Activated naive CD8-positive, alpha-beta T cell treated with anti-CD3 and anti-CD28 coated beads for 36 hours (primary cell): ENCODE results near the gene BMERB1. TPM values are rescaled to one million over a fixed set of nuclear protein-coding genes. Genes with fewer than 3 reads are reported as not detected.

ENCODE experiments used
- DNase-seq: peaks from one replicate; pipeline ENCODE4 v3.0.0; 2021
- H3K27ac Mint-ChIP-seq: one replicate; pipeline ENCODE4 v1.8.0; 2022; ENCODE audit warnings: mild to moderate bottlenecking, moderate library complexity, mixed read lengths
- H3K27me3 Mint-ChIP-seq: one replicate; pipeline ENCODE4 v1.8.0; 2022; ENCODE audit warnings: mild to moderate bottlenecking, mixed read lengths
- H3K36me3 Mint-ChIP-seq: one replicate; pipeline ENCODE4 v1.8.0; 2021; ENCODE audit warnings: mild to moderate bottlenecking, mixed read lengths
- H3K4me1 Mint-ChIP-seq: one replicate; pipeline ENCODE4 v1.8.0; 2021; ENCODE audit warnings: mixed read lengths
- H3K4me3 Mint-ChIP-seq: one replicate; pipeline ENCODE4 v1.8.0; 2022; ENCODE audit warnings: mild to moderate bottlenecking, moderate library complexity, mixed read lengths
- H3K9me3 Mint-ChIP-seq: one replicate; pipeline ENCODE4 v1.8.0; 2022; ENCODE audit warnings: mixed read lengths
- total RNA-seq, 2 experiments: library from RNA; stranded (reverse); gene quantifications; one replicate each; pipeline ENCODE4 v1.2.3, GENCODE V29; 2021

Gene BMERB1
- total RNA-seq, 2 experiments from 2014 or later = 19.9 to 24.8 TPM

DNA sequence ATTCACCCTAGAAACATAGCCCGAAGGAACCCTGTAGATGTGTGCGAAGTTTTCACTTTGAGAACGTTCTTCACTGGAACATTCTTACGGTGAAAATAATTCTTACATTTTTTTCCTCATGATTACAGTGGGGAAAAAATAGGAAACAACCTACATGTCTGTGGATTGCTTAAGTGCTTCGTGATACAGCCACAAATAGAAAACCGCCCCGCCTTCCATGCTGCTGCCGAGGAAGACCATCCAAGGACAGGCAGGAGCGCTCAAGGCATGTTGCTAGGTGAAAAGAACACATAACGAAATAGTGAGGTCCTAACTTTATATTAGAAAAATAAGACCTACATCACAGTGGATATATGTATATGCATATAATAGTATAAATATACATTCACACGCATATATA is 78.8 kb downstream of the BMERB1 start:
- no peak overlapping the region for H3K27ac Mint-ChIP-seq
- H3K36me3 Mint-ChIP-seq = peaks cover 2% of the 10 kb centered on the region
- H3K4me1 Mint-ChIP-seq = peaks cover 10% of the 10 kb centered on the region
- H3K9me3 Mint-ChIP-seq = no peaks in the 10 kb centered on the region
- H3K27me3 Mint-ChIP-seq = no peaks in the 10 kb centered on the region
- H3K4me3 Mint-ChIP-seq = no peak overlapping the region
- DNase-seq = no peak

DNA sequence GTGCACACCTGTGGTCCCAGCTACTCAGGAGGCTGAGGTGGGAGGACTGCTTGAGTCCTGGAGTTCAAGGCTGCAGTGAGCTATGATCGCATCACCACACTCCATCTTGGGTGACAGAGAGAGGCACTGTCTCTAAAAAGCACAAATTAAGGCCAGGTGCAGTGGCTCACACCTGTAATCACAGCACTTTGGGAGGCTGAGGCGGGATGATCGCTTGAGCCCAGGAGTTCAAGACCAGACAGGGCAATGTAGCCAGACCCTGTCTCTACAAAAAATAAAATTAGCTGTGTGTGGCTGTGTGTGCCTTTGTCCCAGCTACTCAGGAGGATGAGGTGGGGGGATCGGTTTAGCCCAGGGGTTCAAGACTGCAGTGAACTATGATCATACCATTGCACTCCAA is 81.6 kb downstream of the BMERB1 start:
- DNase-seq = no peak
- H3K27ac Mint-ChIP-seq = no peak overlapping the region
- peaks cover 2% of the 10 kb centered on the region for H3K36me3 Mint-ChIP-seq
- no peak overlapping the region for H3K4me3 Mint-ChIP-seq
- H3K4me1 Mint-ChIP-seq = peaks cover 4% of the 10 kb centered on the region
- H3K27me3 Mint-ChIP-seq = no peaks in the 10 kb centered on the region
- H3K9me3 Mint-ChIP-seq = no peaks in the 10 kb centered on the region

DNA sequence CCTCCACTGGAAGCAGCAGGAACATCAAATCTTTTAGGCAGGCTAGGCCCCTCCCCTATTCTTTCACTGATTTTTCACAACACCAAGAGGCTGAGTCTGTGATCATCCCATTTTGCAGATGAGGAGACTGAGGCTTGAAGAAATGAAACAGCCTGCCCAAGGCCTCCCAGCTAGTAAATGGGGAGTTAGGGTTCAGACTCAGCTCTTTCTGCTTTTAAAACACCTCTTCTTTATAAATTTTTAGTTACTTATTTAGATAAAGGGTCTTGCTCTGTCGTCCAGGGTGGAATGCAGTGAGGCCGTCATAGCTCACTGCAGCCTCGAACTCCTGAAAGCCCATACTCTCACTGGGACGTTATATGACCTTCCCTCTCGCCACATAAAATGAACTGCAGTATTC is 82.2 kb downstream of the BMERB1 start:
- no peak overlapping the region for H3K27ac Mint-ChIP-seq
- no peak overlapping the region for H3K4me3 Mint-ChIP-seq
- peaks cover 5% of the 10 kb centered on the region for H3K4me1 Mint-ChIP-seq
- H3K27me3 Mint-ChIP-seq = no peaks in the 10 kb centered on the region
- H3K9me3 Mint-ChIP-seq = no peaks in the 10 kb centered on the region
- peaks cover 2% of the 10 kb centered on the region for H3K36me3 Mint-ChIP-seq
- no peak for DNase-seq

DNA sequence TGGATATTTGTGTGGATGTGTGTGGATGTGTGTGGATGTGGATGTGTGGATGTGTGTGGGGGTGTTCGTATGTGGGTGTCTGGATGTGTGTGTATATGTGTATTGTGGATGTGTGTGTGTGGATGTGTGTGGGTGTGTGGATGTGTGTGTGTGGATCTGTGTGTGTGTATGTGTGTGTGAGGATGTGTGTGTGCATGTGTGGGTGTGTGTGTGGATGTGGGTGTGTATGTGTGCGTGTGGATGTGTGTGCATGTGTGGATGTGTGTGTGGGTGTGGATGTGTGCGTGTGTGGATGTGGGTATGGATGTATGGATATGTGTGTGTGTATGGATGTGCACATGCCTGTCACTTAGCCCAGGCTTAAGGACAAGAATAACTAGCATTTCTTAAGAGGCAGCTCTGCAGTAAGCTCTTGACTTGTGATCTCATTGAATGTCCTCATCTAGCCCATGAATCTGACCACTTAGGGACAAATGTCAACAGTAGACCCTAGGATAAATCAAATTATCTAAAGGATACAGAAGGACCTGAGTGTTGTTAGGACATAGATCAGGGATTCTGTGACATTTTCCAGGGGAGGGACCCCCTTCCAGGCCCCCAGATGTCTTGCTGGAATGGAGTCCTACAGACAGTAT is 83.5 kb downstream of the BMERB1 start:
- H3K36me3 Mint-ChIP-seq = peaks cover 2% of the 10 kb centered on the region
- H3K4me1 Mint-ChIP-seq = peaks cover 7% of the 10 kb centered on the region
- H3K27ac Mint-ChIP-seq = no peak overlapping the region
- no peaks in the 10 kb centered on the region for H3K27me3 Mint-ChIP-seq
- H3K4me3 Mint-ChIP-seq = no peak overlapping the region
- DNase-seq = no peak
- no peaks in the 10 kb centered on the region for H3K9me3 Mint-ChIP-seq

DNA sequence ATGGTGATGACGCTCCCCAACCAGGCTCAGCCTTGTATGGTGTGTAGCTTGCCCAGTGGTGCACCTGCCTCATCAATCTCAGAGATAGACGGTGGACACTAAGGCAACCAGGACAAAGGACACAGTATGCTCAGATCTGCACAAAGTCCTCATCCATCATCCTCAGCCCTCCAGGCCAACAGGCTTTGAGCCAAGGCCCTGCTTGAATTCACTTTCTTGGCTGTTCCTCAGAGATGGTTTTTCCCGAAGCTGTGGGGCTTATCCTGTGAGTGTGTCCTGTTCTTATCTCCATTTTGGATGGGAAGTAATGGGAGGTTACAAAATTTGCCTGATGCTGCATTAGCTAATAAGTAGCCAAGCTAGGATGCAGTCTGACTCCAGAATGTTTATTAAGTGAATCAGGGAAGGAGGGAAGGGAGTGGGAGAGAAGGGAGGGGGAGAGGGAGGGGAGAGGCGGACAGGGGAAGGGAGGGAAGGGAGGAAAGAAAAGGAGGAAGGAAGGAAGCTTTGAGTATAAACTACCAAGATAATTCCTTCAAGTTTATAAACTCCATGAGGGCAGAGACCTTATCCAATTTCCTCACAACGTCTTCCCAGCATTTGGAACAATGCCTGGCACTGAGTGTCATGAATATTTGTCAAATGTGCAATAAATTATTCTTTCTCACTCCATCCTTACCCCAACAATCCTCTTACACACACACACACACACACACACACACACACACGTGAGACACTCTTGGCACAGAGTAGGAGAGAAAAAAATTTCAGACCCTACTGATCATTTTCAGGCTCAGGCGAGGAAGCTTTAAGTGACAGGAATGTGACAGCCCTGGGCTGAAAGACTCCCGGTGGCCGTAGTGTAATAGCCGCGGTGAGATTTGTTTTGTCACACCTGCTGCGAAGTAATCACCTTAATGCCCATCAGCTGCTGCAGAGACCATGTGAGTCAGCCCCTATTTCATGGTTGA is 84.3 kb downstream of the BMERB1 start:
- H3K9me3 Mint-ChIP-seq = no peaks in the 10 kb centered on the region
- DNase-seq = no peak

DNA sequence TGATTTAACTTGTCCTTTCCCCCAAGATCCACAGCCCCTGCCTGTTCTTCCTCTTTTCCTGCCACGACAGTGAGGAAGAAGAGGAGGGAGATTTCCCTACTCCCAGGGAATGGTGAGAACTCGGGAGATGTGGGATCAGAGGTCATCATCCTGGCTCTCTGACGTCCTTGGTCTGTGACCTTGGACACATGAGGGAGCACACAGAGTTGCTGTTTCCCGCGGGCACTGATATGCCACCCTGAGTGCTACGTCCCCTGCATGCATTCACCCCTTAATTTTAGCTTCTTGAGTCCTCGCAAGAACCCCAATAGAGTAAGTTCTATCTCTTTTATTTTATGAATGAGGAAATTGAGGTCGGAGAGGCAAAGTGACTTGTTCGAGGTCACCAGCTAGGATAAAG is 85.4 kb downstream of the BMERB1 start:
- peaks cover 11% of the 10 kb centered on the region for H3K4me1 Mint-ChIP-seq
- H3K27ac Mint-ChIP-seq = no peak overlapping the region
- no peaks in the 10 kb centered on the region for H3K9me3 Mint-ChIP-seq
- H3K27me3 Mint-ChIP-seq = no peaks in the 10 kb centered on the region
- H3K36me3 Mint-ChIP-seq = peaks cover 2% of the 10 kb centered on the region
- no peak overlapping the region for H3K4me3 Mint-ChIP-seq
- no peak for DNase-seq

More for the DNA sequence above, 84.3 kb downstream of the BMERB1 start:
- H3K27ac Mint-ChIP-seq = no peak overlapping the region
- no peaks in the 10 kb centered on the region for H3K27me3 Mint-ChIP-seq
- no peak overlapping the region for H3K4me3 Mint-ChIP-seq
- H3K4me1 Mint-ChIP-seq = peaks cover 11% of the 10 kb centered on the region
- peaks cover 2% of the 10 kb centered on the region for H3K36me3 Mint-ChIP-seq

DNA sequence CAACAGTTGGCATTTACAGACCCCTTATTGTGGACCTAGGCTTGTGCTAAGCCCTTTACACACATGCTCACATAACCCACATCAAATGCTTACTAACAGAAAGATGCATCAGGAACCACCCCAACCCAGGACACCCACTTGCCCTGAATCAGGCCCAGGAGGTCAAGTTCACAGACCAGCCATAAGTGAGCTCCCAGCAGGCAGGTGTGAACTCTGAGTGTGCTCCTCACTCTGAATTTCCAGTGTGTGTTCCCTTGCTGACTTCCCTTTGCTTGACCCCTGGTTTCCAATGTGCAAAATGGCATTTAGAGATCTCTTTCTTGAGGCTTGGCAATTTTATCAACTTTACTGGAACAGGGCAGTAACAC is 87.0 kb downstream of the BMERB1 start:
- DNase-seq = no peak
- H3K27ac Mint-ChIP-seq = no peak overlapping the region
- no peak overlapping the region for H3K4me3 Mint-ChIP-seq
- H3K9me3 Mint-ChIP-seq = no peaks in the 10 kb centered on the region
- no peaks in the 10 kb centered on the region for H3K27me3 Mint-ChIP-seq
- no peaks in the 10 kb centered on the region for H3K36me3 Mint-ChIP-seq
- H3K4me1 Mint-ChIP-seq = peaks cover 11% of the 10 kb centered on the region

DNA sequence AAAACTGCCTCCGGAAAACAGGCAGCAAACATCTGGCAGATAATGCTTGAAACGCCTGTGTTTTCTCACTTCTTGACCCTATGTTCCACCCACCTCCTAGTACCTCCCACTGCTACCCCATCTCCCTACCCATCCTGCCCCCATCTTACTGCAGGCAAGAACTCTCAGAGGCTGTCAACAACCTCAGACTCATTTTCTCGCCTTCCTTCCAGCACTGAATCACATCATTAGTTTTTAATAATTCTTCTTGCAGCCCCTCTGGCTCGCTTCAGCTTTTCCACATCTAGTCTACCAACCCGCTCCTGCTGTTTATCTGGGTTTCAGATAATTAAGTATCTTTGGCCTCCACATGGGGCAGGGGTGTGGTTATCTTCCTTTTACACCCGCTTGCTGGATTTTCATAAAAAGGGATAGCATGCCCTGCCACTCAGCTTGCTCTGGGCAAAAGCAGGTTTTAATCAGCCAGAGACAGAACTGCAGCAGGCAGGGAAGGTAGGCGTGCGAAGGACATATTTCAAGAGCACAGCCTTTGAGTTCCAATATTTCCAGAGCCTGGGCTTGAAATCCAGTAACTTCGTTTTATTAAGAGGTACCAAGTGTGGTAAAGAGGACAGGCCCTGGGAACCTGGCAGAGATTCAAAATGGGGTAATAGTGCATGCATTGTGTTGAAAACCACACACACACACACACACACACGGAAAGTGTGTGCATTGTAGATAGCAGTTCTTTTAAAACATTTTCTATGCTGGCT is 87.5 kb downstream of the BMERB1 start:
- DNase-seq = no peak
- no peaks in the 10 kb centered on the region for H3K27me3 Mint-ChIP-seq
- no peak overlapping the region for H3K4me3 Mint-ChIP-seq
- no peaks in the 10 kb centered on the region for H3K36me3 Mint-ChIP-seq
- no peaks in the 10 kb centered on the region for H3K9me3 Mint-ChIP-seq
- peaks cover 11% of the 10 kb centered on the region for H3K4me1 Mint-ChIP-seq
- no peak overlapping the region for H3K27ac Mint-ChIP-seq

DNA sequence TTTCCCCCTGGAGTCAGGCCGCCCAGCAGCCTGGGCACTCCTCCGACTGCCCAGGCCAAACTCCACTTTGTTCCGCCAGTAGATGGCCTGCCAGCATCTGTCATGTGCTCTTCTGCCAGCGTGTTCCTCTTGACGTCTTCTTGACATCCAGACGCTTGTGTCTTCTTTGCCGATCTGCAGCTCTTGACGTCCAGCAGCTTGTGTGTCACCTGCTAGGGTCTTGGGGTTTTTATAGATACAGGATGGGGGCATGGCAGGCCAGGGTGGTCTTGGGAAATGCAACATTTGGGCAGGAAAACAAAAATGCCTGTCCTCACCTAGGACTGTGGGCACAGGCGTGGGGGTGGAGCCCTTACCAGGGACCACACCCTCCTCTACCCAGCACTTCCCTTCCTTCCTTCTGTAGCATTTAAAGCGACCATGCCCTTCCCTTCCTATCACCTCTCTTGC is 88.7 kb downstream of the BMERB1 start:
- Mint-ChIP-seq H3K4me1 (peaks cover 11% of the 10 kb centered on the region), H3K4me3 (no peak overlapping the region), H3K27me3 (no peaks in the 10 kb centered on the region), H3K36me3 (no peaks in the 10 kb centered on the region), H3K9me3 (no peaks in the 10 kb centered on the region), H3K27ac (no peak overlapping the region)
- no peak for DNase-seq

DNA sequence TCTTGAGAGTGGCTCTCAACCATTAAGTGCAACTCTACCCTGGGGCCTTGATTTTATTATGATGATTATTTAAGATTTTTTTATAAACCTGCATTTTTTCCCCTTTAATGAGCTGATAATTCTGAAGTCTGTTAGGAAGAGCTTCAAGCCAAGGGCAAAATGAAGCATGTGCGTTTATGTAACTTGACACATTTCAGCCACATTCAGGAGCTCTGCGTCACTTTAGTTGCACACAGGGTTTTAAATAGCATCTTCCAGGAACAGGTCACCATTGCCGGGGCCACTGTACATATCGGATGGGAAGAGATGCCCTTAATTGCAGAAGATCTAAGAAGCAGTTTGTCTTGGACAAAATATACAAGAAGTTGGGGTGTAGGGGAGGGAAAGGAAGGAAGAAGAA is 89.6 kb downstream of the BMERB1 start:
- Mint-ChIP-seq H3K36me3 (no peaks in the 10 kb centered on the region), H3K9me3 (no peaks in the 10 kb centered on the region), H3K4me3 (no peak overlapping the region), H3K4me1 (peaks cover 11% of the 10 kb centered on the region), H3K27ac (no peak overlapping the region), H3K27me3 (no peaks in the 10 kb centered on the region)
- no peak for DNase-seq

DNA sequence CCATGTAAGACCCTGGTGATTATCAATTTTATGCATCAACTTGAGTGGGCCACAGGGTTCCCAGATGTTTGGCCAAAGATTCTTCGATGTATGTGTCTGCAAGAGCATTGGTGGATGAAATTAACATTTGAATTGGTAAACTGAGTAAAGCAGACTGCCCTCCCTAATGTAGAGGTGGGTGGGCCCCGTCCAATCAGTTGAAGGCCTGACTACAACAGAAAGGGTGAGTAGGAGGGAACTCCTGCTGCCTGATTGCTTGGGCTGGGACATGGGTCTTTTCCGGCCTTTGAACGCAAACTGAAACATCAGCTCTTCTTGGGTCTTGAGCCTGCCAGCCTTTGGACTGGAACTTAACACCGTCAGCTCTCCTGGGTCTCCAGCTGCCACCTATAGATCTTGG is 90.6 kb downstream of the BMERB1 start:
- Mint-ChIP-seq H3K9me3 (no peaks in the 10 kb centered on the region), H3K36me3 (no peaks in the 10 kb centered on the region), H3K27me3 (no peaks in the 10 kb centered on the region), H3K4me1 (peaks cover 11% of the 10 kb centered on the region), H3K4me3 (no peak overlapping the region), H3K27ac (no peak overlapping the region)
- no peak for DNase-seq

DNA sequence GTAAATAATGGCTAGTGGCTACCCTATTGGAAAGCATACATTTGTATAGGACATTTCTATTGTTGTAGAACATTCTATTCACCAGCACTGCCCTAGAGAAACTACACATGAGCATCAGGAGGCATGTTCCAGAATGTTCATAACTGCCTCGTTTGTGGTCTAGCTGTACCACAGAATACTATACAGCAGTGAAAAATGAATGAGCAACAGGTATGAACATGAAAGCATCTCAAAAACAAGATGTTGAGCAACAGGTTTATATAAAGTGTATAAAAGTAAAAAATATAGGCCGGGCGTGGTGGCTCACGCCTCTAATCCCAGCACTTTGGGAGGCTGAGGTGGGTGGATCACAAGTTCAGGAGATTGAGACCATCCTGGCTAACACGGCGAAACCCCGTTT is 91.7 kb downstream of the BMERB1 start:
- Mint-ChIP-seq H3K9me3 (no peaks in the 10 kb centered on the region), H3K4me3 (no peak overlapping the region), H3K27ac (no peak overlapping the region), H3K36me3 (no peaks in the 10 kb centered on the region), H3K4me1 (peaks cover 6% of the 10 kb centered on the region), H3K27me3 (no peaks in the 10 kb centered on the region)
- no peak for DNase-seq

DNA sequence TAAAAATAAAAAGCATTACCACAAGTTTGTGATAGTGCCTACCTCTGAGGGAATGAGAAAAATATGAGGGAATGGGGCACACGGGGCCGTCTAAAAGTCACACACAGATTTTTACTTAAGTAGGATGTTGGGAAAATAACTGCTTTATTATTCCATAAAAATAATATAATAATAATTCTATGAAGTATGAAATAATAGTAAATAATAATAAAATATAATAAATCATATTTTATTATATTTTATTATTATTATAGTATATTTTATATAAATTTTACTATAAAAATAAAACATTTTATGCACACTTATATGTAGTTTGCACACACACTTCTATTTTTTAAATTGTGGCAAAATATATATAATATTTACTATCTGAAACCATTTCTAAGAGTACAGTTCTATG is 92.3 kb downstream of the BMERB1 start:
- Mint-ChIP-seq H3K4me1 (peaks cover 6% of the 10 kb centered on the region), H3K9me3 (no peaks in the 10 kb centered on the region), H3K4me3 (no peak overlapping the region), H3K27me3 (no peaks in the 10 kb centered on the region), H3K27ac (no peak overlapping the region), H3K36me3 (no peaks in the 10 kb centered on the region)
- DNase-seq = no peak

DNA sequence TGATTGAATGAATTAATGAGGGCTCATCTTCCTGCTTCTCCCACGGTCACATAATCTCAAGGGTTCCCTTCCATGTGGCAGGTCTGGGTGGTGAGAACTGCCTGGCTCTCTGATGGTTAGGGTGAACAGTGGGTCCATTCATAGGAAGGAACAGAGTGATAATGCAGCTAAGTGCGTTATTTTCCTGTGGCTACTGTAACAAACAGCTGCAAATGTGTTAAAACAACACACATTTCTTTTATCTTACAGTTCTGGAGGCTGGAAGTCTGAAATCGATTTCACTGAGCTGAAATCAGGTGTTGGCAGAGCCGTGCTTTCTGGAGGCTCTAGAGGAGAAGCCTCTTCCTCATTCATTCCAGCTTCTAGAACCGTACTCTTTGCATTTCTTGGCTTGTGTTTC is 95.3 kb downstream of the BMERB1 start:
- Mint-ChIP-seq H3K9me3 (no peaks in the 10 kb centered on the region), H3K36me3 (peaks cover 2% of the 10 kb centered on the region)

DNA sequence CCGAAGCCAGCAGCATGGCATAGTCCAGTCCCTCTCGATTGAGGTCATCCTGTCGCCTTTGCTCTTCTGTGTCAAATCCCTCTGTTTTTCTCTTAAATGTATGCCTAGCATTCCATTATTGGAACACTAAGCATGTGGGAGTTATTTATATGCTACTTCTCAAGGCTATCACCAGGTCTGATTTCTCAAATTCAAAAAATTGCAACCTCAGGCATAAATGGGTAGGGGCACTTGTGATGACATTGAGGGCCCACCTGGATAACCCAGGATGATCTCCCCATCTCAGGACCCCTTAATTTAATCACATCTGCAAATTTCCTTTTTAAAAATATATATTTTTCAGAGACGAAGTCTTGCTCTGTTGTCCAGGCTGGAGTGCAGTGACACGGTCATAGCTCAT is 95.7 kb downstream of the BMERB1 start:
- Mint-ChIP-seq H3K4me1 (no peaks in the 10 kb centered on the region), H3K27me3 (no peaks in the 10 kb centered on the region), H3K9me3 (no peaks in the 10 kb centered on the region), H3K4me3 (no peak overlapping the region), H3K36me3 (peaks cover 5% of the 10 kb centered on the region), H3K27ac (no peak overlapping the region)
- no peak for DNase-seq

More for the DNA sequence above, 95.3 kb downstream of the BMERB1 start:
- H3K4me3 Mint-ChIP-seq = no peak overlapping the region
- H3K27me3 Mint-ChIP-seq = no peaks in the 10 kb centered on the region
- H3K4me1 Mint-ChIP-seq = no peaks in the 10 kb centered on the region
- no peak for DNase-seq
- no peak overlapping the region for H3K27ac Mint-ChIP-seq
